H9 (cell line): ENCODE data around the gene RILPL1. TPM values are rescaled to one million over a fixed set of nuclear protein-coding genes. Genes with fewer than 3 reads are reported as not detected.

ENCODE experiments used
- DNase-seq: peaks from one replicate; pipeline ENCODE4 v3.0.0-alpha.2; 2017
- H2AFZ ChIP-seq: one replicate; pipeline ENCODE4 v1.6.1; 2013; ENCODE audit warnings: mild to moderate bottlenecking, low read length, control low read depth, moderate library complexity
- H2AK5ac ChIP-seq: 2 replicates; pipeline ENCODE4 v1.6.1; 2013; ENCODE audit warnings: low read length, control low read depth, mixed read lengths; ENCODE audit not compliant: insufficient read length
- H2BK120ac ChIP-seq: one replicate; pipeline ENCODE4 v1.6.1; 2013; ENCODE audit warnings: low read depth, mild to moderate bottlenecking, low read length, control low read depth, inconsistent platforms; ENCODE audit not compliant: poor library complexity, severe bottlenecking
- H2BK12ac ChIP-seq: 2 replicates; pipeline ENCODE4 v1.6.1; 2013; ENCODE audit warnings: low read length, control low read depth, mixed read lengths, low read depth; ENCODE audit not compliant: insufficient read length
- H2BK15ac ChIP-seq: 2 replicates; pipeline ENCODE4 v1.6.1; 2013; ENCODE audit warnings: low read depth, low read length, control low read depth
- H2BK20ac ChIP-seq: one replicate; pipeline ENCODE4 v1.6.1; 2013; ENCODE audit warnings: low read depth, mild to moderate bottlenecking, low read length, control low read depth, inconsistent platforms; ENCODE audit not compliant: poor library complexity, severe bottlenecking
- H2BK5ac ChIP-seq: 2 replicates; pipeline ENCODE4 v1.6.1; 2013; ENCODE audit warnings: low read length, control low read depth, mixed read lengths; ENCODE audit not compliant: insufficient read length
- H3K14ac ChIP-seq: 2 replicates; pipeline ENCODE4 v1.6.1; 2013; ENCODE audit warnings: low read length, control low read depth; ENCODE audit not compliant: insufficient read depth
- H3K18ac ChIP-seq: 2 replicates; pipeline ENCODE4 v1.6.1; 2013; ENCODE audit warnings: low read depth, mild to moderate bottlenecking, mixed read lengths, low read length, control low read depth; ENCODE audit not compliant: insufficient read length
- H3K23ac ChIP-seq: 2 replicates; pipeline ENCODE4 v1.6.1; 2013; ENCODE audit warnings: low read length, control low read depth, mixed read lengths, low read depth; ENCODE audit not compliant: insufficient read length
- H3K23me2 ChIP-seq: 2 replicates; pipeline ENCODE4 v1.6.1; 2013; ENCODE audit warnings: low read depth, mild to moderate bottlenecking, mixed read lengths, low read length, control low read depth; ENCODE audit not compliant: insufficient read length, poor library complexity, severe bottlenecking
- H3K27ac ChIP-seq: 2 replicates; pipeline ENCODE4 v1.5.1; 2013; ENCODE audit warnings: low read length, control low read depth, mixed read lengths, low read depth; ENCODE audit not compliant: insufficient read length
- H3K27me3 ChIP-seq: 2 replicates; pipeline ENCODE4 v1.6.1; 2013; ENCODE audit warnings: low read length, control low read depth, inconsistent platforms; ENCODE audit not compliant: insufficient read depth
- H3K4ac ChIP-seq: 2 replicates; pipeline ENCODE4 v1.6.1; 2013; ENCODE audit warnings: low read depth, mild to moderate bottlenecking, control low read depth, inconsistent platforms, low read length, moderate library complexity
- H3K4me1 ChIP-seq: 2 replicates; pipeline ENCODE4 v1.6.1; 2013; ENCODE audit warnings: low read length, control low read depth, inconsistent platforms; ENCODE audit not compliant: insufficient read depth
- H3K4me2 ChIP-seq: 2 replicates; pipeline ENCODE4 v1.6.1; 2013; ENCODE audit warnings: low read length, control low read depth, mixed read lengths; ENCODE audit not compliant: insufficient read length, insufficient read depth
- H3K56ac ChIP-seq: 2 replicates; pipeline ENCODE4 v1.6.1; 2013; ENCODE audit warnings: low read depth, mild to moderate bottlenecking, mixed read lengths, low read length, control low read depth; ENCODE audit not compliant: insufficient read length
- H3K79me1 ChIP-seq: 2 replicates; pipeline ENCODE4 v1.6.1; 2013; ENCODE audit warnings: low read depth, mild to moderate bottlenecking, moderate library complexity, low read length, control low read depth, inconsistent platforms; ENCODE audit not compliant: insufficient read depth, poor library complexity, severe bottlenecking
- H3K79me2 ChIP-seq: 2 replicates; pipeline ENCODE4 v1.6.1; 2013; ENCODE audit warnings: low read length, control low read depth, inconsistent platforms; ENCODE audit not compliant: insufficient read depth
- H3K9ac ChIP-seq: 2 replicates; pipeline ENCODE4 v1.6.1; 2013; ENCODE audit warnings: low read length, control low read depth, mixed read lengths; ENCODE audit not compliant: insufficient read length; ENCODE audit errors: extremely low read depth
- H3K9me3 ChIP-seq: one replicate; pipeline ENCODE4 v1.6.1; 2013; ENCODE audit warnings: low read depth, low read length, inconsistent platforms; ENCODE audit not compliant: control insufficient read depth
- H3T11ph ChIP-seq: one replicate; pipeline ENCODE4 v1.6.1; 2013; ENCODE audit warnings: mild to moderate bottlenecking, low read length, control low read depth, inconsistent platforms
- H4K20me1 ChIP-seq: one replicate; pipeline ENCODE4 v1.6.1; 2013; ENCODE audit not compliant: control insufficient read depth, insufficient read length, insufficient read depth
- H4K5ac ChIP-seq: 2 replicates; pipeline ENCODE4 v1.6.1; 2013; ENCODE audit warnings: low read depth, mild to moderate bottlenecking, mixed read lengths, low read length, control low read depth; ENCODE audit not compliant: insufficient read length
- H4K8ac ChIP-seq: replicated peaks from 2 replicates; pipeline ENCODE4 v1.6.1; 2013; ENCODE audit warnings: low read length, control low read depth, mixed read lengths, low read depth; ENCODE audit not compliant: insufficient read length
- H4K91ac ChIP-seq: 2 replicates; pipeline ENCODE4 v1.6.1; 2013; ENCODE audit warnings: low read depth, mild to moderate bottlenecking, moderate library complexity, mixed read lengths, low read length, control low read depth; ENCODE audit not compliant: insufficient read length
- H3K27ac Mint-ChIP-seq, 3 experiments: 2 replicates in 2 of 3; 3 replicates in 1 of 3; pipeline ENCODE4 v1.8.0; 2020 to 2021; ENCODE audit warnings: mixed read lengths in 3 of 3, mild to moderate bottlenecking in 1 of 3, moderate library complexity in 1 of 3
- H3K27me3 Mint-ChIP-seq: 2 replicates; pipeline ENCODE4 v1.8.0; 2021; ENCODE audit warnings: low read depth, mild to moderate bottlenecking, moderate library complexity, mixed read lengths
- H3K36me3 Mint-ChIP-seq, 3 experiments: 2 replicates in 2 of 3; 3 replicates in 1 of 3; pipeline ENCODE4 v1.8.0; 2020 to 2021; ENCODE audit warnings: low read depth in 3 of 3, mixed read lengths in 3 of 3; ENCODE audit not compliant: insufficient read depth in 1 of 3
- H3K4me1 Mint-ChIP-seq, 2 experiments: 2 replicates each; pipeline ENCODE4 v1.8.0; 2020; ENCODE audit warnings: mixed read lengths in 2 of 2
- H3K4me3 Mint-ChIP-seq, 2 experiments: 2 replicates in 1 of 2; 3 replicates in 1 of 2; pipeline ENCODE4 v1.8.0; 2020 to 2021; ENCODE audit warnings: mild to moderate bottlenecking in 2 of 2, mixed read lengths in 2 of 2, moderate library complexity in 1 of 2
- H3K9me3 Mint-ChIP-seq, 2 experiments: 2 replicates in 1 of 2; 3 replicates in 1 of 2; pipeline ENCODE4 v1.8.0; 2020; ENCODE audit warnings: mild to moderate bottlenecking in 2 of 2, mixed read lengths in 2 of 2, moderate library complexity in 1 of 2
- CTCF ChIP-seq: fragments of 200-600 bp; sonication (generic); conservative IDR thresholded peaks from 3 replicates; pipeline ENCODE4 v1.8.0; 2021; ENCODE audit warnings: antibody characterized with exemption, mild to moderate bottlenecking
- WGBS: extraction: QIAGEN DNeasy Blood & Tissue Kit; methylation state at CpG from one replicate; pipeline ENCODE4 v1.1.7; 2013; ENCODE audit warnings: missing lambda C conversion rate, low lambda C conversion rate, mixed read lengths; ENCODE audit not compliant: insufficient read length; ENCODE audit errors: extremely low coverage; 5-methylcytosine and 5-hydroxymethylcytosine counted together
- total RNA-seq: library from RNA; stranded (reverse); gene quantifications from 2 replicates; pipeline ENCODE4 v1.2.1, GENCODE V29; 2021

The RILPL1 gene
- total RNA-seq, 1 experiment from 2014 or later = 8.1 TPM

GRCh38 chr12:123442774-123443173 lies 90.7 kb downstream of the RILPL1 start:
- Histone ChIP-seq H2BK5ac (no peak overlapping the region), H3K9me3 (no peaks in the 10 kb centered on the region), H3K27me3 (no peaks in the 10 kb centered on the region; the same call in 1 of the 2 replicates), H3K23ac (no peak overlapping the region), H3K79me1 (no peaks in the 10 kb centered on the region), H3K18ac (no peak overlapping the region), H3K27ac (no peak overlapping the region), H2BK15ac (no peak overlapping the region), H4K5ac (no peak overlapping the region), H2BK120ac (no peak overlapping the region), H3K56ac (no peak overlapping the region), H3K4me1 (no peaks in the 10 kb centered on the region), H2BK12ac (no peak overlapping the region), H3K14ac (no peak overlapping the region), H3K23me2 (no peaks in the 10 kb centered on the region), H3K4me2 (no peak overlapping the region), H2AFZ (no peak overlapping the region), H3K4ac (no peak overlapping the region), H3T11ph (no peak overlapping the region), H4K91ac (no peak overlapping the region), H3K79me2 (no peaks in the 10 kb centered on the region), H3K9ac (no peak overlapping the region), H4K20me1 (no peaks in the 10 kb centered on the region), H4K8ac (no peak overlapping the region), H2BK20ac (no peak overlapping the region), H2AK5ac (no peak overlapping the region)
- TF ChIP-seq CTCF = no peak
- peaks cover 28% of the 10 kb centered on the region for H3K27me3 Mint-ChIP-seq
- DNase-seq = no peak
- H3K27ac Mint-ChIP-seq = no peak overlapping the region
- no peaks in the 10 kb centered on the region for H3K9me3 Mint-ChIP-seq
- no peak overlapping the region for H3K4me3 Mint-ChIP-seq
- peaks cover 6 to 10% of the 10 kb centered on the region in 2 experiments for H3K4me1 Mint-ChIP-seq
- no CpG with 5 or more reads among the region's 4 CpGs for WGBS
- no peaks in the 10 kb centered on the region for H3K36me3 Mint-ChIP-seq
